Pancreas (tissue), 10 donors: Measurements from ENCODE around the gene MRPL49. TPM values are rescaled to one million over a fixed set of nuclear protein-coding genes. Genes with fewer than 3 reads are reported as not detected.

Experiments
- ATAC-seq, 4 donors: fragments of 200-7000 bp; cut with Tn5 transposase; one replicate each; pipeline versions ENCODE4 v1.8.0 to v1.9.1; 2020; ENCODE audit warnings: mild to moderate bottlenecking in 4 of 4, moderate library complexity in 4 of 4
- DNase-seq, 6 donors: peaks; one replicate each; pipeline ENCODE4 v3.0.0-alpha.2; 2020
- FAIRE-seq: peaks from 2 replicates; lab custom pipeline; 2012; peaks lifted over from hg19 to GRCh38; lab: Jason Lieb, UNC
- H3K27ac ChIP-seq, 4 donors: fragments of 200-600 bp; sonication (generic); 1 replicate in 3 of 4; 2 replicates in 1 of 4; pipeline versions ENCODE4 v1.5.0 to v1.8.0; 2020
- H3K27me3 ChIP-seq, 4 donors: fragments of 200-600 bp; one replicate each; pipeline ENCODE4 v1.8.0; 2021
- H3K36me3 ChIP-seq, 3 donors: fragments of 200-600 bp; sonication (generic) in 1 of 3; one replicate each; pipeline versions ENCODE4 v1.5.0 to v1.8.0; 2020 to 2021
- H3K4me1 ChIP-seq, 3 donors: fragments of 200-600 bp; one replicate each; pipeline ENCODE4 v1.8.0; 2021
- H3K4me3 ChIP-seq, 4 donors: fragments of 200-600 bp; sonication (generic) in 2 of 4; one replicate each; pipeline versions ENCODE4 v1.5.0 to v1.8.0; 2020 to 2021
- H3K9me3 ChIP-seq, 4 donors: fragments of 200-600 bp; one replicate each; pipeline ENCODE4 v1.8.0; 2021
- CTCF ChIP-seq, 4 donors: fragments of 200-600 bp; sonication (generic) in 3 of 4; IDR thresholded peaks; one replicate each; pipeline versions ENCODE4 v1.5.0 to v1.8.0; 2021; ENCODE audit warnings: antibody characterized with exemption in 4 of 4
- WGBS, 2 donors: extraction: QIAGEN DNeasy Blood & Tissue Kit; methylation state at CpG; one replicate each; pipeline ENCODE4 v1.1.7; 2013; 5-methylcytosine and 5-hydroxymethylcytosine counted together
- intact Hi-C, 3 donors: fragments of 100-400 bp; cut with DNase I; formaldehyde crosslinking; loops; one replicate each; pipeline versions ENCODE4 v1.11.1 to v1.14.2; 2022
- polyA plus RNA-seq, 2 donors: library from polyadenylated mRNA; stranded (reverse); fragments of 200-250 nt; gene quantifications; one replicate each; pipeline ENCODE4 v1.2.3, GENCODE V29; 2013
- total RNA-seq, 6 donors: library from RNA; stranded (reverse); fragmentation: NEBNext Ultra II Directional in 4 of 6; extraction: Animal tissue kit (Norgen Biotek cat#: 25700) in 4 of 6; gene quantifications; one replicate each; pipeline versions ENCODE4 v1.2.1 to v1.2.4, GENCODE V29; 2021 to 2023
- donor health status: healthy with polysubstance abuse.
- donor health status: DM: no; HTN: no; CAD: no; lungs with moderate emphysema.
- donor health status: DM: no; HTN: no; CAD: no.
- donor health status: control.
- donor health status: control.
- donor health status: Bipolar disorder and iron deficiency.
- donor health status: DM: yes; HTN: yes; CAD: no.
- donor health status: DM: no; HTN: no; CAD: no.
- donor health status: DM: no; HTN: no; CAD: no.
- donor health status: DM: yes; HTN: yes; CAD: no.

Gene MRPL49
- total and polyA plus RNA-seq, 8 donors = 10.3 to 31.2 (median 21.4) TPM

- Histone ChIP-seq H3K27me3 (no peaks in the 10 kb centered on the region), H3K36me3 (peaks cover 6 to 76% (median 61%) of the 10 kb centered on the region in 3 donors), H3K4me1 (peaks cover 0 to 19% (median 10%) of the 10 kb centered on the region in 3 donors), H3K27ac (no peak overlapping the region), H3K9me3 (no peaks in the 10 kb centered on the region), H3K4me3 (no peak overlapping the region)
- FAIRE-seq (no peak), ATAC-seq (no peak), DNase-seq (peak in 2 of 6 donors; percentile 46 to 77)
- intact Hi-C loops = loop anchor here in 2 of 3 donors (5.0 kb wide), 1 partner anchor 52 kb away; the partner anchor contains the start of gene CAPN1 (in 2 of the 2)
- WGBS, 2 donors = 83 to 85% methylated on average over 13 of the region's 13 CpGs
- no peak for TF ChIP-seq CTCF (IDR thresholded peaks at IDR 0.05)
These were observed 7.7 kb downstream of the MRPL49 start for GRCh38 chr11:65129649-65130441.

GRCh38 chr11:65130631-65131416, 8.7 kb downstream of the MRPL49 start:
- DNase-seq (peak in 3 of 6 donors; percentile 5 to 63 (median 23)), FAIRE-seq (no peak), ATAC-seq (no peak)
- H3K9me3 ChIP-seq = no peaks in the 10 kb centered on the region
- intact Hi-C loops = loop anchor here in 2 of 3 donors (5.0 kb wide), 1 partner anchor 51 kb away; the partner anchor contains the start of gene CAPN1 (in 2 of the 2)
- no peaks in the 10 kb centered on the region for H3K27me3 ChIP-seq
- TF ChIP-seq CTCF (IDR thresholded peaks at IDR 0.05) = no peak
- 56 to 66% methylated on average over 19 of the region's 19 CpGs for WGBS, 2 donors
- no peak overlapping the region for H3K4me3 ChIP-seq
- no peak overlapping the region for H3K27ac ChIP-seq
- H3K36me3 ChIP-seq = peaks cover 6 to 71% (median 52%) of the 10 kb centered on the region in 3 donors
- H3K4me1 ChIP-seq = peaks cover 6 to 26% (median 17%) of the 10 kb centered on the region in 3 donors

GRCh38 chr11:65131417-65131776, 9.3 kb downstream of the MRPL49 start:
- Histone ChIP-seq H3K4me3 (no peak overlapping the region), H3K9me3 (no peaks in the 10 kb centered on the region), H3K4me1 (peaks cover 12 to 32% (median 22%) of the 10 kb centered on the region in 3 donors), H3K36me3 (peaks cover 6 to 65% (median 47%) of the 10 kb centered on the region in 3 donors), H3K27ac (no peak overlapping the region), H3K27me3 (no peaks in the 10 kb centered on the region)
- TF ChIP-seq CTCF (IDR thresholded peaks at IDR 0.05) = no peak
- intact Hi-C loops = loop anchor here in 2 of 3 donors (5.0 kb wide), 1 partner anchor 51 kb away; the partner anchor contains the start of gene CAPN1 (in 2 of the 2)
- 44 to 53% methylated on average over 3 of the region's 3 CpGs for WGBS, 2 donors
- FAIRE-seq = no peak
- peak in 1 of 6 donors; percentile 15 for DNase-seq
- ATAC-seq = no peak

- H3K27me3 ChIP-seq = no peaks in the 10 kb centered on the region
- H3K36me3 ChIP-seq = peaks cover 6 to 61% (median 43%) of the 10 kb centered on the region in 3 donors
- no peak for FAIRE-seq
- H3K4me1 ChIP-seq = peaks cover 14 to 32% (median 26%) of the 10 kb centered on the region in 3 donors
- peak overlapping the region in 2 of 4 donors; percentile 70 to 78 for H3K4me3 ChIP-seq
- WGBS, 2 donors = 41 to 46% methylated on average over 6 of the region's 6 CpGs
- no peak for TF ChIP-seq CTCF (IDR thresholded peaks at IDR 0.05)
- H3K9me3 ChIP-seq = no peaks in the 10 kb centered on the region
- no peak for ATAC-seq
- peak in 1 of 6 donors; percentile 18 for DNase-seq
- intact Hi-C loops = loop anchor here in 2 of 3 donors (5.0 kb wide), 1 partner anchor 50 kb away; the partner anchor contains the start of gene CAPN1 (in 2 of the 2)
- H3K27ac ChIP-seq = no peak overlapping the region
These were observed 9.7 kb downstream of the MRPL49 start for GRCh38 chr11:65131895-65132237.
